Measurements from ENCODE around the gene PBX1. TPM values are rescaled to one million over a fixed set of nuclear protein-coding genes. Genes with fewer than 3 reads are reported as not detected.

Gene PBX1
- total RNA-seq, 4 donors from 2014 or later: 15.2 to 48.6 (median 23.5) TPM

GRCh38 chr1:164660775-164661174, 101.8 kb downstream of the PBX1 start:
- H3K4me1 ChIP-seq: peaks cover 17 to 85% (median 23%) of the 10 kb centered on the region in 3 donors
- no peaks in the 10 kb centered on the region for H3K9me3 ChIP-seq
- no peak for TF ChIP-seq CTCF (IDR thresholded peaks at IDR 0.05)
- no peak for TF ChIP-seq POLR2A (IDR thresholded peaks at IDR 0.05)
- H3K4me3 ChIP-seq: no peak overlapping the region
- DNase-seq: no peak
- intact Hi-C loops (cut with DNase I): no loop called here
- no peaks in the 10 kb centered on the region for H3K36me3 ChIP-seq
- H3K27me3 ChIP-seq: no peaks in the 10 kb centered on the region
- peak overlapping the region; percentile 40 to 84 (median 78) for H3K27ac ChIP-seq

GRCh38 chr1:164662462-164662861, 103.5 kb downstream of the PBX1 start:
- TF ChIP-seq POLR2A (IDR thresholded peaks at IDR 0.05) (no peak), CTCF (IDR thresholded peaks at IDR 0.05) (no peak)
- 83 to 95% methylated on average over 4 to 5 of the region's 5 CpGs for WGBS, 2 donors
- intact Hi-C loops (cut with DNase I): no loop called here
- H3K4me1 ChIP-seq: peaks cover 17 to 85% (median 27%) of the 10 kb centered on the region in 3 donors
- H3K27ac ChIP-seq: peak overlapping the region in 2 of 4 donors; percentile 74 to 84
- H3K27me3 ChIP-seq: no peaks in the 10 kb centered on the region
- H3K9me3 ChIP-seq: no peaks in the 10 kb centered on the region
- no peak overlapping the region for H3K4me3 ChIP-seq
- DNase-seq: no peak
- no peaks in the 10 kb centered on the region for H3K36me3 ChIP-seq

- WGBS, 2 donors: 50 to 86% methylated on average over 1 of the region's 1 CpG
- H3K4me3 ChIP-seq: no peak overlapping the region
- H3K27ac ChIP-seq: peak overlapping the region in 3 of 4 donors; percentile 38 to 84 (median 64)
- no peak for DNase-seq
- no peaks in the 10 kb centered on the region for H3K9me3 ChIP-seq
- TF ChIP-seq POLR2A (IDR thresholded peaks at IDR 0.05) (no peak), CTCF (IDR thresholded peaks at IDR 0.05) (no peak)
- no peaks in the 10 kb centered on the region for H3K36me3 ChIP-seq
- H3K4me1 ChIP-seq: peaks cover 17 to 85% (median 27%) of the 10 kb centered on the region in 3 donors
- intact Hi-C loops (cut with DNase I): no loop called here
- no peaks in the 10 kb centered on the region for H3K27me3 ChIP-seq
Measured at GRCh38 chr1:164662955-164663354, 104.0 kb downstream of the PBX1 start.

GRCh38 chr1:164664127-164664526, 105.1 kb downstream of the PBX1 start:
- Histone ChIP-seq H3K36me3 (no peaks in the 10 kb centered on the region), H3K4me3 (no peak overlapping the region), H3K4me1 (peaks cover 15 to 77% (median 21%) of the 10 kb centered on the region in 3 donors), H3K27me3 (no peaks in the 10 kb centered on the region), H3K9me3 (no peaks in the 10 kb centered on the region), H3K27ac (no peak overlapping the region)
- intact Hi-C loops (cut with DNase I): no loop called here
- no peak for DNase-seq
- WGBS, 2 donors: 98% methylated on average over 4 of the region's 4 CpGs; no CpG with 5 or more reads in 1 of the 2 donors
- TF ChIP-seq CTCF (IDR thresholded peaks at IDR 0.05) (no peak), POLR2A (IDR thresholded peaks at IDR 0.05) (no peak)

GRCh38 chr1:164667001-164667400, 108.0 kb downstream of the PBX1 start:
- peaks cover 0 to 76% (median 25%) of the 10 kb centered on the region in 3 donors for H3K4me1 ChIP-seq
- intact Hi-C loops (cut with DNase I): no loop called here
- 78 to 81% methylated on average over 2 of the region's 2 CpGs for WGBS, 2 donors

More at GRCh38 chr1:164667001-164667400, 108.0 kb downstream of the PBX1 start:
- DNase-seq: no peak
- H3K36me3 ChIP-seq: no peaks in the 10 kb centered on the region
- H3K9me3 ChIP-seq: no peaks in the 10 kb centered on the region
- no peaks in the 10 kb centered on the region for H3K27me3 ChIP-seq
- TF ChIP-seq CTCF (IDR thresholded peaks at IDR 0.05) (no peak), POLR2A (IDR thresholded peaks at IDR 0.05) (no peak)
- no peak overlapping the region for H3K27ac ChIP-seq
- H3K4me3 ChIP-seq: no peak overlapping the region

Measured in esophagus squamous epithelium (tissue), 5 donors.